Stimulated activated CD8-positive, alpha-beta memory T cell treated with anti-CD3 and anti-CD28 coated beads, Interleukin-12 subunit alpha, Interleukin-12 subunit beta, amount 100 ng/mL, for 1 hour (primary cell): ENCODE measurements around the gene CAPN3.

ENCODE experiments used
- DNase-seq: peaks from one replicate; pipeline ENCODE4 v3.0.0-alpha.2; 2020; ENCODE audit warnings: low read depth

CAPN3 gene

DNA sequence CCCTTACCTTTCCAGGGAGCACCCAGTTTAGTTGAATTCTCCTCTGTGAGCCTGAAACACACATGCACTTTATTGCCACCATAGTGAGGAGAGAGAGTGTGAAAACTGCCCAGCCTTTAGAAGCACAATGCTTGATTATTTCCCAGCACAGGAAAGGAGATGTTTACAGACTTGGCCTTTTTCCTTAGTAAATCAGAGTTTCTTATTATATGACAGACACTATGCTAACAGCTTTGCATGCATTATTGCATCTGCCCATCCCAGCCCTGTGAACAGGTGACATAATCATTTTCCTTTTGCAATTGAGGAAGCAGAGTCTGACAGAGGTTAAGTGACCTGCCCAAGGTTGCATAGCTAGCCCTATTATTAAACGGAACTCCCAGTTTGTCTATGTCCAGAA lies 36.5 kb downstream of the CAPN3 start:
- no peak for DNase-seq

GRCh38 chr15:42401544-42402454 lies 42.5 kb downstream of the CAPN3 start:
- no peak for DNase-seq

GRCh38 chr15:42402455-42403205 lies 43.3 kb downstream of the CAPN3 start:
- no peak for DNase-seq

DNA sequence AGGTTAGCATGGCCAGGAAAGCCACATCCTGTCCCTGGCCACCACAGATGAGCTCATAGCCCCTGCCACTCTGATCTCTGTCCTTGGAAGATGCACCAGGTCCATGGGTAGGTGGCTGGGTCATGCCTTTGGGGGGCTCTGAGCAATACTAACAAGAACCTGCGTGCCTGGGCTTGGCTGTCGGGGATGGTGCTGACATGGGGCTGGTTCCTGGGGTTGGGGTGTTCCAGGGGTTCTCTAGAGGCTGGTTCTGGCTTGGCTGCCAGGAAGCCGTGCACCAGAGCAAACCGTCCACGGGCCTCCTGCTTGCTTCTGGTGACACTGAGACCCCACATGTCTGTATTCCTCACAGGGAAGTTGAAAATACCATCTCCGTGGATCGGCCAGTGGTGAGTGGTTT lies 44.1 kb downstream of the CAPN3 start:
- DNase-seq, result no peak

- DNase-seq, result no peak
Observed at GRCh38 chr15:42404461-42405235, 45.3 kb downstream of the CAPN3 start.

DNA sequence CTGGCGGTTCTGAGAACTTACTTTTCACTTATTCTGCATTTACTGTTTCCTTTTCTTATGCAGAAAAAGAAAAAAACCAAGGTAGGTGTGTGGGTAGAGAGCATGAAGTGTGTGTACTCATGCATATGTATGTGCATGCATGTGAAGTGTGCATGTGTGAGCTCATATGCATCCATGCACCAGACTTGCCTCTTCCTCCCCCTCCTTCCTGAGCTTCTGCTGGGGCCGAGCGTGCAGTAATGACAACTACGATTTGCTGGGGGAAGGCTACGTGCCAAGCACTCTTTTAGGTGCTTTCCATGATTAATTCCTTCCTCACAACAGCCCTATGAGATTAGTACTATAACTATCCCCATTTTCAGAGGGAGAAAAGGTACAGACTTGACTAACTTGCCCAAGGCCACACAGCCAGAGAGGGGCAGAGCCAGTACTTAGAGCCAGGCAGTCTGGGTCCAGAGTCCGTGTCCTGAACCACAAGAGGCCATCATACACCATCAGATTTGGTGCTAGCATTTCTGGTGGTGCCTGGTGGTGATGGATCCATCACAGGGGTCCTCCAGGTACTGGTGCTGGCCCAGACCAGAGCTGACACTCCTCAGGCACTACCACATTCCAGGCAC lies 46.7 kb downstream of the CAPN3 start:
- no peak for DNase-seq

GRCh38 chr15:42408178-42408577 lies 48.9 kb downstream of the CAPN3 start:
- no peak for DNase-seq

DNA sequence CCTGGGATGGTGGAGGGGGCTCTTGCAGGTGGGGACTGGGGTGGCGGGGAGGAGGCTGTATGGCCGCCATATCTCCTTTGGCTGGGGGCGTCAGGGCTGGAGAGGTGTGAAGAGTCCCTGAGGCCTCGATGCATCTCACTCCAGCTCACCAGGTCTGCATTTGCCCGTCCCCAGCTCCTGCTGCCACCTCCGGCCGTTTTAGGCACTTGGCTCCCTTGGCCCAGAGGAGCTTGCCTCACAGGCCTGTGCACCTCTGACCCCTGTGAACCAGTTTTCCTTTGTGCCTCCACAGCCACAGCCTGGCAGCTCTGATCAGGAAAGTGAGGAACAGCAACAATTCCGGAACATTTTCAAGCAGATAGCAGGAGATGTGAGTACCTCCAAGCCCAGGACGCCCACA lies 49.7 kb downstream of the CAPN3 start:
- no peak for DNase-seq

DNA sequence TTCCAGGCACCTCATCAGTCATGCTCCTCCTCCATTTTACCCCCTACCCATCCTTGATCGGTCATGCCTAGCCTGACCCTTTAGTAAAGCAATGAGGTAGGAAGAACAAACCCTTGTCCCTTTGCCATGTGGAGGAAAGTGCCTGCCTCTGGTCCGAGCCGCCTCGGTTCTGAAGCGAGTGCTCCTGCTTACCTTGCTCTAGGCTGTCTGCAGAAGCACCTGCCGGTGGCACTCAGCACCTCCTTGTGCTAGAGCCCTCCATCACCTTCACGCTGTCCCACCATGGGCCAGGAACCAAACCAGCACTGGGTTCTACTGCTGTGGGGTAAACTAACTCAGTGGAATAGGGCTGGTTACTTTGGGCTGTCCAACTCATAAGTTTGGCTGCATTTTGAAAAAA lies 52.6 kb downstream of the CAPN3 start:
- DNase-seq, result no peak

GRCh38 chr15:42413920-42414319 lies 54.6 kb downstream of the CAPN3 start:
- DNase-seq, result no peak

DNA sequence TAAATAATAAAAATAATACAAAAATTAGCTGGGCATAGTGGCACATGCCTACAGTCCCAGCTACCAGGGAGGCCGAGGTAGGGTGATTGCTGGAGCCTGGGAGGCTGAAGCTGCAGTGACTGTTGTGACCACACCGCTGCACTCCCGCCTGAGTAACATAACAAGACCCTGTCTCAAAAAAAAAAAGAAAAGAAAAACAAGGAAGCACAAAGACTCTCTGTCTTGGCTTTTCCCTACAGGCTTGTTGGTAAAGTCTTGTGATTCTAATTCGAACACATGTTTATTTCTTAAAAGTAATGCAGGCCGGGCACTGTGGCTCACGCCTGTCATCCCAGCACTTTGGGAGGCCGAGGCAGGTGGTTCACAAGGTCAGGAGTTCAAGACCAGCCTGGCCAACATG lies 60.1 kb downstream of the CAPN3 start:
- DNase-seq, result no peak

DNA sequence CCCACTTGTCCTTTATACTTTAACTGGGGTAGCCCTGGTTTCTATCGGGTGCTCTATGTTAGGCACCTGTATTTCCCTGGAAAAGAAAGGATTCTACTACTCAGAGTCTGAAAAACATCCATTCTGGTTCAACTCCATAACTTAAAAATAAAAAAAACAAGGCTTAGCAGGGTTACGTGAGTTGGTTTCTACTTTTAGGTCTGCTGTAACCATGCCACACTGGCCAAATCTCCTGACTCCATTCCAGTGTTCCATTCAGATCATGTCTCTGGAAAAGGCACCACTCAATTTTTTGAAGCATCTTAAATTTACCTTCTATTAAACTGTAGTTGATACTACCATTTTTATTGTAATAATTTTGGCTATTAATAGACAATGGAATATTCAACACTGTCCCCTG lies 62.1 kb downstream of the CAPN3 start:
- no peak for DNase-seq

DNA sequence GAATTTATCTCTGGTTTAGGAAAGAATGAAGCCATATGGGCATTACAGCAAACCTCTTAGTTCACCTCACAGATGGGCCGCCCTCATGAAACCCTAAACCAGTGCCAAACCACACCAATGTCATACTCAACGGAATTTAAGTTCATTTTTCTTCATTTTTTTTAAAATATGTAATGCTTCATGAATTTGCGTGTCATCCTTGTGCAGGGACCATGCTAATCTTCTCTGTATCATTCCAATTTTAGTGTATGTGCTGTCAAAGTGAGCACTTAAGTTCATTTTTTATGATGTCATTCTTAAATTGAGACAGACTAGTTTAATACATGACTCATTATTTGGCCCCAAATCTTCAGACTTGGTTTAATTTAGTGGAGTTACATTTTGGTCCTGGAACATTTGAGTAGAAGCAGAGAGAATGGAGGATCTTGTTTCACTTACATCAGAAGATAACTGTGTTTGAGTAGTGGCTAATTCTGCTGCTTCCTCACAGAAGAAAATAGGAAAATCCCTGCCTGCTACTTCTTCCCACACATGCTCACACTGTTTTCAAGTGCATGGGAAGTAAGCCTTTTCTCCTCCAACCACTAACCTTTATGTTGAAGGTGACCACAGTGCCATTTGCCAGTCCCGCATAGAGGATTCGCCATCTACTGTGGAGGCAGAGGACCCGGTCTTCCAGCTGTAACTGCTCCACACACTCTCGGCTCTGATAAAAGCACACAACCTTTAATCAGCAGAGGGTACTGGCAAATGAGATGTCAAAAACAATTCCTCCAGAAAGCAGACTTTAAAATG lies 68.3 kb downstream of the CAPN3 start:
- no peak for DNase-seq

DNA sequence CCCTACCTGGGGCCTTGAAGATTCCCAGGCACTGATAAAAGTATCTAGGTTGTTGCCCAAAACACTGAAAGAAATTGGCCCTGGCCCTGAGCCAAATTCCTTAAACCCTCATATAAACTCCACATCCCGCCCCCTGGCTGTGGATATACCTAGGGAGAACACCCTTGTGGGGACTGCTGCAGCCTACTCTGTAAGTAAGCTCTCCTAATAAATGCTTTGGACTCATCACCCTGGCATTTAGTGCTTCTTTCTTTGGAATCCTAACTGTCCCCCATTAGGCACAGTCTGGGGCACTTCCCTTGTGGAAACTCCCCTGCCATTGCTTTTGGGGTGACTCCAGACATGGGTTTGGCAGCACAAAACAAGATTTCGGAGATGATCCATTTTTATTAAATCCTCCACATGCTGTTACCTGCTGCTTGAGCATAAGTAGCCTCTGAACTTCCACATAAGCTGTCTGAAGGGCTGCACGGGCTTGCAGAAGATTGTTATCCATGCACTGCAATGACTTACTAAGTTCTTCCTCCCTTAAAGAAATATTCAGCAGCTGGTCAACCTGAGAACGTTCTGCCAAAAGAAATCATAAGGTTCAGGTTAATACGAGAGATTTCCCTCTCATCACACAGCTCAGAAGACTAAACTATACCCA lies 85.2 kb downstream of the CAPN3 start:
- no peak for DNase-seq

GRCh38 chr15:42445551-42445950 lies 86.2 kb downstream of the CAPN3 start:
- no peak for DNase-seq

DNA sequence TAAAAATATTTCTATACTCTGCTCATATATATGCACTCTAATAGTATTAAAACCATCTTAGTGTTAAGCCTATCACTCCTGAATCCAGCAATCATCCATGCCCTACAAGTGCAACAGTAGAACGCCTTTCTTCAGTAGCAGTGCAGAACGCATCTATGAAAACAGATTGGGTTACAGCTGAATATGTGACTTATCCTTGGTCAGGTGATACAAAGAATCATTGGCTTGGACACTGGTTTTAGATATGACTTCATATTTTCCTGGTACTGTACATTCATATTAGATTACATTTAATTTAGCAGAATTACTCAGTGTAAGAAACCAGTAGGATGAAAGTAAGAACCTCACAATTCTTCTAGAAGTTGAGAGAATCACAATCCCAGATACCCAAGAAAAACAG lies 88.3 kb downstream of the CAPN3 start:
- no peak for DNase-seq

DNA sequence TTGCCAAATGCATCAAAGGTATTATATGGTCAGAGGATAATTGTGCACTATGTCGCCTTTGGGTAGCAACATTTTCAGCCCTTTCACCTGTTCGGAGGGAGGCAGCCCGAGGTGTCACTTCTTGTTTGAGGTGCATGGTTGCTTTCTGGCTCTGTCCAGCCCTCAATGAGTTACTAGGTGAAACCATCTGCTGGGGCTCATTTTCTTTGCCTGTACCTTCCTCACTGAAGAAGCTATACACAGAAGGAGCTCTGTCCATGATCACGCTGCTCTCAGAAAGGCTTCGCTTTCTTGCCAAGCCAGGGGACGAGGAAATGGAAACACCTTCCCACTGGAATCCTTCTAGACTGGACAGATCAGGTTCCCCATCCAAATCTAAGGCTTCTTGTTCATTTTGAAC lies 89.0 kb downstream of the CAPN3 start:
- DNase-seq, result no peak

DNA sequence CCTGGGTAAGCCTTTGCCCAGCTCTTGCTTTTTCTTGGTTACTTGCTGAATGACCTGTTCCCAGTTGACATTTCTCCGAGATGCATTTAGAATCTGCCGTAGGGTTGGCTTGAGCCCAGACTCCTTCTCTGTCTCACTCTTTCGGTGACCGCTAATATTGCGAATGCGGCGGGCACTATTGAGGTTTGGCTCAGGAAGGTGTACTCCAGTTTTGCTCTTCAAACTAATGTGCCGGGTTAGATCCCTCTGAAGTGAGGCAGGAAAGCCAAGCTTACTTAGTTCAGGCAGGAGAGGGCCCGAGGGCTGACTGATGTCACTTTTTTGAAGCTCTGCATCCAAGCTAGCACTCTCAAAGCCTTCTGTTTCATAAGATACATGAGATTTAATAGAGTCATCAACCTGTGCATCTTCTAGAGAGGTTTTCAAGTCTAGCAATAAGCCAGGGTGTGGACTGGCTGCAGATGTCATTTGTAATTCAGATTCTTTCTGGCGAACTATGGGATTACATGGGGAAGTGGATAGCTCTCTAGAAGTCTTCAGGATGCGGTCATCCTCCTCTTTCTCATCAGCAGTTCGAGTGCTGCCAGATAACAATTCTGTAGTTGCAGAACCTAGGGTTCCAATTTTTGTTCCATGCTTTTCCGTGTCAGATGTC lies 90.6 kb downstream of the CAPN3 start:
- no peak for DNase-seq

DNA sequence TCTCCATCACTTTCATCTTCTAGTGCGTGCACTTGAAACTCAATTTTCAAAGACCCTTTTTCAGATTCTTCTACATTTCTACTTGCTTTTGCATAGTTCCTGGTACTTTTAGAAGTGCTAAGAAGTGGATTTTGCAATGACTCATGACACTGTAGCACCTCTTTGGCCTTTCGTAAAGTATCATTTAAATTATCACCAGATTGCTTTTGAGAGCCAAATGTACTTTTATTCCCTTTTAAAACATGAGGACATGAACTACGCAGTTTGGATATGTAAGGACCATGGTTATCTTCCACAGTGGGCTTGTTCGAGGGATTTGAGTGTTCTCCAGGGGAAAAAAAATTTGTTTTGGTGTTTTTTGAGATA lies 91.1 kb downstream of the CAPN3 start:
- no peak for DNase-seq

GRCh38 chr15:42453826-42454225 lies 94.5 kb downstream of the CAPN3 start:
- DNase-seq, result no peak
